ENCODE measurements around the gene LY9. TPM values are rescaled to one million over a fixed set of nuclear protein-coding genes. Genes with fewer than 3 reads are reported as not detected.
A peak's percentile ranks its signal among the peaks of the same experiment; 100 is the strongest.

LY9 gene, protein sequence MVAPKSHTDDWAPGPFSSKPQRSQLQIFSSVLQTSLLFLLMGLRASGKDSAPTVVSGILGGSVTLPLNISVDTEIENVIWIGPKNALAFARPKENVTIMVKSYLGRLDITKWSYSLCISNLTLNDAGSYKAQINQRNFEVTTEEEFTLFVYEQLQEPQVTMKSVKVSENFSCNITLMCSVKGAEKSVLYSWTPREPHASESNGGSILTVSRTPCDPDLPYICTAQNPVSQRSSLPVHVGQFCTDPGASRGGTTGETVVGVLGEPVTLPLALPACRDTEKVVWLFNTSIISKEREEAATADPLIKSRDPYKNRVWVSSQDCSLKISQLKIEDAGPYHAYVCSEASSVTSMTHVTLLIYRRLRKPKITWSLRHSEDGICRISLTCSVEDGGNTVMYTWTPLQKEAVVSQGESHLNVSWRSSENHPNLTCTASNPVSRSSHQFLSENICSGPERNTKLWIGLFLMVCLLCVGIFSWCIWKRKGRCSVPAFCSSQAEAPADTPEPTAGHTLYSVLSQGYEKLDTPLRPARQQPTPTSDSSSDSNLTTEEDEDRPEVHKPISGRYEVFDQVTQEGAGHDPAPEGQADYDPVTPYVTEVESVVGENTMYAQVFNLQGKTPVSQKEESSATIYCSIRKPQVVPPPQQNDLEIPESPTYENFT
- total RNA-seq (ENCODE audit: low replicate concordance): 0.25 TPM in 1 of 2 replicates, not detected in the other

DNA sequence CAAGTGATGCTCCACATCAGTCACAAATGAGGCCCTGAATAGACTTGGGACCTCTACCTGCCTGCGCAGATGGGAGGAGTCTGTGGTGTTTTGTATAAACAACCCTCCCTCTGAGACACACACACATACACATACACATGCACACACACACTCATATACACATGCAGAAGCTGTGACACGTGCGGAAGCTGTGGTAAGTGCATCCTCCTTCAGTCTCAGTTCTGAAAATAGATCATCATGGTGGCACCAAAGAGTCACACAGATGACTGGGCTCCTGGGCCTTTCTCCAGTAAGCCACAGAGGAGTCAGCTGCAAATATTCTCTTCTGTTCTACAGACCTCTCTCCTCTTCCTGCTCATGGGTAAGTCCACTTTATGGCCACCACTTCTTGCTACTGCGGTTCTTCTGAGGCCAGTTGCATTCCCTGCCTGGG lies at the start of gene LY9:
Gene LY9 (plus strand): TSS at position 224 of the 433 bp plus-strand sequence. CDS start 14 bp downstream, at position 238.
- TF ChIP-seq, protein P1, sequence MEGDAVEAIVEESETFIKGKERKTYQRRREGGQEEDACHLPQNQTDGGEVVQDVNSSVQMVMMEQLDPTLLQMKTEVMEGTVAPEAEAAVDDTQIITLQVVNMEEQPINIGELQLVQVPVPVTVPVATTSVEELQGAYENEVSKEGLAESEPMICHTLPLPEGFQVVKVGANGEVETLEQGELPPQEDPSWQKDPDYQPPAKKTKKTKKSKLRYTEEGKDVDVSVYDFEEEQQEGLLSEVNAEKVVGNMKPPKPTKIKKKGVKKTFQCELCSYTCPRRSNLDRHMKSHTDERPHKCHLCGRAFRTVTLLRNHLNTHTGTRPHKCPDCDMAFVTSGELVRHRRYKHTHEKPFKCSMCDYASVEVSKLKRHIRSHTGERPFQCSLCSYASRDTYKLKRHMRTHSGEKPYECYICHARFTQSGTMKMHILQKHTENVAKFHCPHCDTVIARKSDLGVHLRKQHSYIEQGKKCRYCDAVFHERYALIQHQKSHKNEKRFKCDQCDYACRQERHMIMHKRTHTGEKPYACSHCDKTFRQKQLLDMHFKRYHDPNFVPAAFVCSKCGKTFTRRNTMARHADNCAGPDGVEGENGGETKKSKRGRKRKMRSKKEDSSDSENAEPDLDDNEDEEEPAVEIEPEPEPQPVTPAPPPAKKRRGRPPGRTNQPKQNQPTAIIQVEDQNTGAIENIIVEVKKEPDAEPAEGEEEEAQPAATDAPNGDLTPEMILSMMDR (IDR thresholded peaks at IDR 0.05; ENCODE audit: insufficient read depth, low read length): no peak
- H3K4me3 ChIP-seq (ENCODE audit: low read depth, low read length): no peak within 1 kb of the TSS
- no peak for DNase-seq (ENCODE audit: low read depth)

DNA sequence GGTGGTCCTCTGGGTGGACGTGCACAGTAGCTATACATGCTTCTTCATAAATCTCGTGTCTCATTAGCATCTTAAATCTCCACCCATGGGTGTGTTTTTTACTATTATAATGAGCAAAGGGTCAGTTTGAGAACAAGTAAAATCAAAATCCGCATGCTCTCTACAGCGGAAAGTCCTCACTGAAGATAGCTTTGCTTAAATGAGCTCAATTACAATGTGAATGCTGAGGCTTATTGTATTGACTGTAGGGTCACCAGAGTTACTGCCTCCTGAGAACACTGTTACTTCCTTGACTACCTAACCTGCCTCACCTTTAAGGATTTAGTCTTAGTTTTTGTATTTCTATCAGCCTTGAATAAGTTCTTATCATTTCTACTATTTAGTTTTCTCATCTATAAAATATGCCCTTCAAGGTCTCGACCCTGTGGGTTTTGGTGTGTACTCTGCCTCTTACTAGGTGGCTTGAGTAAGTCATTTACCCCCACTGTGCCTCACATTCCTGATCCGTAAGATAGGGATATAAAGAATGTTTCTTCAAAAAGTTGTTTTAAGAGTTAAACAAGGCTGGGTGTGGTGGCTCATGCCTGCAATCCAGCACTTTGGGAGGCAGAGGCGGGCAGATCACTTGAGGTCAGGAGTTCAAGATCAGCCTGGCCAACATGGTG lies 49.0 kb upstream of the LY9 start:
- DNase-seq (ENCODE audit: low read depth): no peak
- no peak overlapping the region for H3K4me3 ChIP-seq (ENCODE audit: low read depth, low read length)

DNA sequence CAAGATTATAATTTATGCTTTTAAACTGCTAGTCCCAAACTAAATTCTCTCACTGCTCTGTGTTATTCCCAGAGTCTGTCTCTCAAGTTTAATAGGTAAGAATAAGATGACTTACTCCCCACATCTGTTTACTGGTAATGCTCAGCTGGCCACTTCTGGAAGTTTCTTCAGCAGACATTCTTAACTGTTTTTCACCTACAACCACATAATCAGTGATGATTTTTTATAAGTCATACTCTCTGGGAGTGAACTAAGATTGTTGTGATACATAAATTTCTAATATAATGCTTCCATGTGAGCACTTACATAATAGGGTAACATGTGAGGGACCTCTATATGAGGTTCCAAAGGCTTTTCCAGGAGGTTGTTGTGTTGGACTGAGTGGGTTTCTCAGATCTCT lies 48.3 kb upstream of the LY9 start:
- no peak overlapping the region for H3K4me3 ChIP-seq (ENCODE audit: low read depth, low read length)
- DNase-seq (ENCODE audit: low read depth): no peak

More for the DNA sequence above, 49.0 kb upstream of the LY9 start:
- TF ChIP-seq, protein P1 (IDR thresholded peaks at IDR 0.05; ENCODE audit: insufficient read depth, low read length): no peak

DNA sequence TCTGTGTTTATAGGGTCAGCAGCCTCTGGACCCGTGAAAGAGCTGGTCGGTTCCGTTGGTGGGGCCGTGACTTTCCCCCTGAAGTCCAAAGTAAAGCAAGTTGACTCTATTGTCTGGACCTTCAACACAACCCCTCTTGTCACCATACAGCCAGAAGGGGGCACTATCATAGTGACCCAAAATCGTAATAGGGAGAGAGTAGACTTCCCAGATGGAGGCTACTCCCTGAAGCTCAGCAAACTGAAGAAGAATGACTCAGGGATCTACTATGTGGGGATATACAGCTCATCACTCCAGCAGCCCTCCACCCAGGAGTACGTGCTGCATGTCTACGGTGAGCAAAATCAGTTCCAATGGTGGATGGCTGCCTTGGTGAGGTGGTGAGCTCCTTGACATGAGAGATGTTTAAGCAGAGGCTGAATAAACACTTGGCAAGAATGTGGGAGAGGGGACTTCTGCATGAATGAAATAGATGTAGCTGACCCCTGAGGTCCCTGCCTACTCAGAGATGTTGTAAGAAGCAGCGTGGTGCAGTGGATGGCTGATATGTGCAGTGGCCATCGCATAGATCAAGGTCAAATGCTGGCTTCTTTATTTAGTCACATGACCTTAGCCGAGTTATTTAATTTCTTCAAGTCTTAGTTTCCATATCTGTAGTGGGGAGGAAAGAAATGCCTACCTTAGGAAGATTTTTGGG lies 47.6 kb upstream of the LY9 start:
- TF ChIP-seq, protein P1 (IDR thresholded peaks at IDR 0.05; ENCODE audit: insufficient read depth, low read length): no peak
- H3K4me3 ChIP-seq (ENCODE audit: low read depth, low read length): no peak overlapping the region
- no peak for DNase-seq (ENCODE audit: low read depth)

More for the DNA sequence above, 48.3 kb upstream of the LY9 start:
- TF ChIP-seq, protein P1 (IDR thresholded peaks at IDR 0.05; ENCODE audit: insufficient read depth, low read length): no peak

DNA sequence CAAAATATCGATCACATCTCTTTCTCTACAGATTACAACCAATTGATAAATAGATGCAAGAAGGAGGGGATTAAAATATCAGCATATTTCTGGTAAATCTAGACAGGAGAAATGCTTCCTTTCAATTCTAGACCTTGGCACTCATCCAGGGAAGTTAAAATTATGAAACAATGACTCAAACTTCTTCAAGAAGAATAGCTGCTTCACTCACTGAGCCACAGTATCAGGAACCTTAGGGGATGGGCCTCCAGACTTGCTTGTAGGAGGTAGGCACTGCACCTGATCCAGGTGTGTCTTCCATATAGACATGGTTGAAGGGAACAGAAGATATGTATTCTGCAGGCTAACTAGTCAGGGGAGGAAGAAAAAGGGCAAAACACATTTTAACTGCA lies 47.1 kb upstream of the LY9 start:
- no peak overlapping the region for H3K4me3 ChIP-seq (ENCODE audit: low read depth, low read length)
- DNase-seq (ENCODE audit: low read depth): peak; percentile 8
- TF ChIP-seq, protein P1 (IDR thresholded peaks at IDR 0.05; ENCODE audit: insufficient read depth, low read length): no peak

DNA sequence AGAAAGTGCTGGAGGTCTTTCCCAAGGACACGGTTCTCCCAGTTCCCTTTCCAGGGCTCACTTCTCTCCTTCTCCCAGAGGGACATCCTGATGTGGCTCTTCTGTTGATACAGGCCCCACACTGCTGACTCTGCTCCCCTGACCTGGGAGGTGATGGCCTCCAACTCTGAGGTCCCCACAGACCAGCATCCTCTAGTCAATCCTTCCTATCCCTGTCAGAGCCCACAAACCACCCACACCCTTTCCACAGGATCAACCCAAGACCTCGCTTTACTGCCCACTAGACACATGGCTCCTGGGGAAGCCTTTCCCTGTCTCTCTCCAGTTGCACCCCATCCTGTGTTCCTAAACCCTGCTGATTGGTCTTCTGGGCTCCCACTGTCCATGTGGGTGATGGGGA lies 45.4 kb upstream of the LY9 start:
- TF ChIP-seq, protein P1 (IDR thresholded peaks at IDR 0.05; ENCODE audit: insufficient read depth, low read length): no peak
- DNase-seq (ENCODE audit: low read depth): no peak
- no peak overlapping the region for H3K4me3 ChIP-seq (ENCODE audit: low read depth, low read length)

Data from fibroblast of the aortic adventitia (primary cell).